Measurements from ENCODE around the gene PTMS. TPM values are rescaled to one million over a fixed set of nuclear protein-coding genes. Genes with fewer than 3 reads are reported as not detected.

The PTMS gene
- total and polyA plus RNA-seq, 9 of the 15 experiments (the other 6 are each of a cell fraction or from before 2014, with no cell fraction given): 5.1 to 287 (median 78.5) TPM

DNA sequence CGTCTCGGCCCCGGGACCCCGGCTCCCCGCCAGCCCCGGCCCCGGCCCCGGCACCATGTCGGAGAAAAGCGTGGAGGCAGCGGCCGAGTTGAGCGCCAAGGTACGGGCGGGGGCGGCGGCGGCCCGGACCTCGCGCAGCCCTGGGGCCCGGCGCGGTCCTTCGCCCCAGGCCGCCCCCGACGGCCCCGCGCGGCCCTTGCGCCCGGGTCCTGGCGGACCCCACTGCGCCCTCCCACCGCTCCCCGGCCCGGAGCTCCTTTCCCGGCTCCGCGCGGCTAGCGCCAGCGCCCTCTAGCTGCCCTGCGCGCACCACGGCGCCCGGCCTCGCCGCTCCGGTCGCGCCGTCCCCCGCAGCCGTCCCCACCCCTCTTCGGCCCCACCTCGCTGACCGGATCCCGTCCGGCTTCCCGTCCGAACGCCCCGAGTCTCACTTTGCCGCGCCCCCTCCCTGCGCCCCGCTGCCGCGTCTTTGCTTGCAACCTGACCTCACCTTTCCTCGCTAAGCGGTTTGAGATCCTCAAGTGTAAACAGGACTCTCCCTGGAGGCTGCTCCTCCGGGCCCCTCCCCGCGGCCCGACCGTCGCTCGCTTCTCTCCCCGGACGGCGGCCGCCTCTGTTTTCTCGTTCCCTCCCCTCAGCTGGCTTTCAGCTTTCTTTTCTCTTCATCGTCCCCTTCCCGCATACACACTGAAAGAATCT lies 637 bp downstream of the PTMS start (continued):
- TF ChIP-seq, protein P1, sequence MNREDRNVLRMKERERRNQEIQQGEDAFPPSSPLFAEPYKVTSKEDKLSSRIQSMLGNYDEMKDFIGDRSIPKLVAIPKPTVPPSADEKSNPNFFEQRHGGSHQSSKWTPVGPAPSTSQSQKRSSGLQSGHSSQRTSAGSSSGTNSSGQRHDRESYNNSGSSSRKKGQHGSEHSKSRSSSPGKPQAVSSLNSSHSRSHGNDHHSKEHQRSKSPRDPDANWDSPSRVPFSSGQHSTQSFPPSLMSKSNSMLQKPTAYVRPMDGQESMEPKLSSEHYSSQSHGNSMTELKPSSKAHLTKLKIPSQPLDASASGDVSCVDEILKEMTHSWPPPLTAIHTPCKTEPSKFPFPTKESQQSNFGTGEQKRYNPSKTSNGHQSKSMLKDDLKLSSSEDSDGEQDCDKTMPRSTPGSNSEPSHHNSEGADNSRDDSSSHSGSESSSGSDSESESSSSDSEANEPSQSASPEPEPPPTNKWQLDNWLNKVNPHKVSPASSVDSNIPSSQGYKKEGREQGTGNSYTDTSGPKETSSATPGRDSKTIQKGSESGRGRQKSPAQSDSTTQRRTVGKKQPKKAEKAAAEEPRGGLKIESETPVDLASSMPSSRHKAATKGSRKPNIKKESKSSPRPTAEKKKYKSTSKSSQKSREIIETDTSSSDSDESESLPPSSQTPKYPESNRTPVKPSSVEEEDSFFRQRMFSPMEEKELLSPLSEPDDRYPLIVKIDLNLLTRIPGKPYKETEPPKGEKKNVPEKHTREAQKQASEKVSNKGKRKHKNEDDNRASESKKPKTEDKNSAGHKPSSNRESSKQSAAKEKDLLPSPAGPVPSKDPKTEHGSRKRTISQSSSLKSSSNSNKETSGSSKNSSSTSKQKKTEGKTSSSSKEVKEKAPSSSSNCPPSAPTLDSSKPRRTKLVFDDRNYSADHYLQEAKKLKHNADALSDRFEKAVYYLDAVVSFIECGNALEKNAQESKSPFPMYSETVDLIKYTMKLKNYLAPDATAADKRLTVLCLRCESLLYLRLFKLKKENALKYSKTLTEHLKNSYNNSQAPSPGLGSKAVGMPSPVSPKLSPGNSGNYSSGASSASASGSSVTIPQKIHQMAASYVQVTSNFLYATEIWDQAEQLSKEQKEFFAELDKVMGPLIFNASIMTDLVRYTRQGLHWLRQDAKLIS (CRISPR knock-in tag; IDR thresholded peaks at IDR 0.05): no peak
- TF ChIP-seq MTA2 (IDR thresholded peaks at IDR 0.05; ENCODE audit: low read depth) (no peak), ZNF780A (CRISPR knock-in tag; IDR thresholded peaks at IDR 0.05) (no peak), TSC22D4 (tag; IDR thresholded peaks at IDR 0.05) (no peak), HMGN3 (IDR thresholded peaks at IDR 0.05; ENCODE audit: borderline replicate concordance, extremely low read depth, insufficient read length, low read depth, low read length) (peak; percentile 85), RNF2 (IDR thresholded peaks at IDR 0.05) (no peak), CTBP1 (IDR thresholded peaks at IDR 0.05; ENCODE audit: borderline replicate concordance) (peak; percentile 71), NR2C1 (IDR thresholded peaks at IDR 0.05) (no peak), NR2C1 (tag; IDR thresholded peaks at IDR 0.05) (no peak), ZNF282 (CRISPR knock-in tag; IDR thresholded peaks at IDR 0.05) (no peak), ZFP1 (CRISPR knock-in tag; IDR thresholded peaks at IDR 0.05) (no peak), RBM15 (IDR thresholded peaks at IDR 0.05; ENCODE audit: insufficient read depth, low read length) (no peak), NCOA2 (IDR thresholded peaks at IDR 0.05; ENCODE audit: partially characterized antibody in 2 of 2) (no peak), HEY1 (CRISPR knock-in tag; IDR thresholded peaks at IDR 0.05; ENCODE audit: borderline replicate concordance) (no peak), TARDBP (IDR thresholded peaks at IDR 0.05) (no peak), TCF7 (IDR thresholded peaks at IDR 0.05; ENCODE audit: borderline replicate concordance) (no peak)
- TF ChIP-seq, protein P2, sequence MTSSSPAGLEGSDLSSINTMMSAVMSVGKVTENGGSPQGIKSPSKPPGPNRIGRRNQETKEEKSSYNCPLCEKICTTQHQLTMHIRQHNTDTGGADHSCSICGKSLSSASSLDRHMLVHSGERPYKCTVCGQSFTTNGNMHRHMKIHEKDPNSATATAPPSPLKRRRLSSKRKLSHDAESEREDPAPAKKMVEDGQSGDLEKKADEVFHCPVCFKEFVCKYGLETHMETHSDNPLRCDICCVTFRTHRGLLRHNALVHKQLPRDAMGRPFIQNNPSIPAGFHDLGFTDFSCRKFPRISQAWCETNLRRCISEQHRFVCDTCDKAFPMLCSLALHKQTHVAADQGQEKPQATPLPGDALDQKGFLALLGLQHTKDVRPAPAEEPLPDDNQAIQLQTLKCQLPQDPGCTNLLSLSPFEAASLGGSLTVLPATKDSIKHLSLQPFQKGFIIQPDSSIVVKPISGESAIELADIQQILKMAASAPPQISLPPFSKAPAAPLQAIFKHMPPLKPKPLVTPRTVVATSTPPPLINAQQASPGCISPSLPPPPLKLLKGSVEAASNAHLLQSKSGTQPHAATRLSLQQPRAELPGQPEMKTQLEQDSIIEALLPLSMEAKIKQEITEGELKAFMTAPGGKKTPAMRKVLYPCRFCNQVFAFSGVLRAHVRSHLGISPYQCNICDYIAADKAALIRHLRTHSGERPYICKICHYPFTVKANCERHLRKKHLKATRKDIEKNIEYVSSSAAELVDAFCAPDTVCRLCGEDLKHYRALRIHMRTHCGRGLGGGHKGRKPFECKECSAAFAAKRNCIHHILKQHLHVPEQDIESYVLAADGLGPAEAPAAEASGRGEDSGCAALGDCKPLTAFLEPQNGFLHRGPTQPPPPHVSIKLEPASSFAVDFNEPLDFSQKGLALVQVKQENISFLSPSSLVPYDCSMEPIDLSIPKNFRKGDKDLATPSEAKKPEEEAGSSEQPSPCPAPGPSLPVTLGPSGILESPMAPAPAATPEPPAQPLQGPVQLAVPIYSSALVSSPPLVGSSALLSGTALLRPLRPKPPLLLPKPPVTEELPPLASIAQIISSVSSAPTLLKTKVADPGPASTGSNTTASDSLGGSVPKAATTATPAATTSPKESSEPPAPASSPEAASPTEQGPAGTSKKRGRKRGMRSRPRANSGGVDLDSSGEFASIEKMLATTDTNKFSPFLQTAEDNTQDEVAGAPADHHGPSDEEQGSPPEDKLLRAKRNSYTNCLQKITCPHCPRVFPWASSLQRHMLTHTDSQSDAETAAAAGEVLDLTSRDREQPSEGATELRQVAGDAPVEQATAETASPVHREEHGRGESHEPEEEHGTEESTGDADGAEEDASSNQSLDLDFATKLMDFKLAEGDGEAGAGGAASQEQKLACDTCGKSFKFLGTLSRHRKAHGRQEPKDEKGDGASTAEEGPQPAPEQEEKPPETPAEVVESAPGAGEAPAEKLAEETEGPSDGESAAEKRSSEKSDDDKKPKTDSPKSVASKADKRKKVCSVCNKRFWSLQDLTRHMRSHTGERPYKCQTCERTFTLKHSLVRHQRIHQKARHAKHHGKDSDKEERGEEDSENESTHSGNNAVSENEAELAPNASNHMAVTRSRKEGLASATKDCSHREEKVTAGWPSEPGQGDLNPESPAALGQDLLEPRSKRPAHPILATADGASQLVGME (CRISPR knock-in tag; IDR thresholded peaks at IDR 0.05): no peak
- TF ChIP-seq, protein P3, sequence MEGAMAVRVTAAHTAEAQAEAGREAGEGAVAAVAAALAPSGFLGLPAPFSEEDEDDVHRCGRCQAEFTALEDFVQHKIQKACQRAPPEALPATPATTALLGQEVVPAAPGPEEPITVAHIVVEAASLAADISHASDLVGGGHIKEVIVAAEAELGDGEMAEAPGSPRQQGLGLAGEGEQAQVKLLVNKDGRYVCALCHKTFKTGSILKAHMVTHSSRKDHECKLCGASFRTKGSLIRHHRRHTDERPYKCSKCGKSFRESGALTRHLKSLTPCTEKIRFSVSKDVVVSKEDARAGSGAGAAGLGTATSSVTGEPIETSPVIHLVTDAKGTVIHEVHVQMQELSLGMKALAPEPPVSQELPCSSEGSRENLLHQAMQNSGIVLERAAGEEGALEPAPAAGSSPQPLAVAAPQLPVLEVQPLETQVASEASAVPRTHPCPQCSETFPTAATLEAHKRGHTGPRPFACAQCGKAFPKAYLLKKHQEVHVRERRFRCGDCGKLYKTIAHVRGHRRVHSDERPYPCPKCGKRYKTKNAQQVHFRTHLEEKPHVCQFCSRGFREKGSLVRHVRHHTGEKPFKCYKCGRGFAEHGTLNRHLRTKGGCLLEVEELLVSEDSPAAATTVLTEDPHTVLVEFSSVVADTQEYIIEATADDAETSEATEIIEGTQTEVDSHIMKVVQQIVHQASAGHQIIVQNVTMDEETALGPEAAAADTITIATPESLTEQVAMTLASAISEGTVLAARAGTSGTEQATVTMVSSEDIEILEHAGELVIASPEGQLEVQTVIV (CRISPR knock-in tag; IDR thresholded peaks at IDR 0.05; ENCODE audit: borderline replicate concordance): no peak

Measured in K562 (cell line).